ENCODE data around the gene CD79A.

CD79A gene

DNA sequence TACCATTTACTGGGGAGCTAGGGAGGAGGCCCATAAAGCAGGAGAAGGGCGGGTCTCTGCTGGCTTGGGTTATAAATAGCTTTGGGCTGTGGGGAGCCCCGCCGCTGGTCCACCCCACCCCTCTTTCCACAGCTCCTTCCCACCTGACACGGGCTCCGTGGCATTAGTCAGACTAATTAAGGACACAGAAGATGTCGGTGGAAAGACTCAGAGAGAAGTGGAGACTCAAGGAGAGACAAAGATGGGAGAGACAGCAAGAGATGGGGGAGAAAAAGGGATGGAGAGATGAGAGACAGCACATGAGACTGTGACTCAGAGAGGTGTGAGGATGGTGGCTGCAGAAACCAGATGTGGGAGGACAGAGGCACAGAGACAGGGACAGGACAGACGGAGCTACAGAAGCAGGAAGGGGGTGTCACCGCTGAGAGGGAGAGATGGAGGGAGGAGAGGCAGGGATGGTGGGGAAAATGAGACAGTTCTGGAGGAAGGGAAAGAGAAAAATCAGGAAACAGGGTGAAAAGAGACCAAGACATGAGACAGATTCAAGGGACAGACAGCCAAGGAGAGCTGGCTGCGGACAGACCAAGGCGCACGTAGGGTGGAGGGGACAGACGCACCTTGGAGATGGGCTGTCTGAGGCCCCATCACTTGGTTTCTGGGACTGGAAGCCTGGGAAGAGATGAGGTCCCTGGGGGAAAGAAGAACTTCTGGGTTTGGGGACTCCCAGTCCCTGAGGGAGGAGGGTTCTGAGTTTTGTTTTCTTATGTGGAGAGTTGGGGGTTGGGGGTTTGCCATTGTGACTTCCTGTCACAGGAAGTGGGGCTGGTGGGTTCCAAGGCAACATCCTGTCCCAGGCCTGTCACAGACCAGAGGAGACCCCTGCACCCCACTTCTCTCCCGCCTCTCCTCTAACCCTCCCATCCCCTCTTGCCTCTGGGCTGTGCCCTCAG, 10.0 kb downstream of the CD79A start:
- H3K27ac ChIP-seq (ENCODE audit: low read depth, low read length): peak overlapping the region; percentile 77
- H3K36me3 ChIP-seq (ENCODE audit: control insufficient read depth, insufficient read depth, low read length): no peaks in the 10 kb centered on the region; the same call in 1 of the 2 replicates

DNA sequence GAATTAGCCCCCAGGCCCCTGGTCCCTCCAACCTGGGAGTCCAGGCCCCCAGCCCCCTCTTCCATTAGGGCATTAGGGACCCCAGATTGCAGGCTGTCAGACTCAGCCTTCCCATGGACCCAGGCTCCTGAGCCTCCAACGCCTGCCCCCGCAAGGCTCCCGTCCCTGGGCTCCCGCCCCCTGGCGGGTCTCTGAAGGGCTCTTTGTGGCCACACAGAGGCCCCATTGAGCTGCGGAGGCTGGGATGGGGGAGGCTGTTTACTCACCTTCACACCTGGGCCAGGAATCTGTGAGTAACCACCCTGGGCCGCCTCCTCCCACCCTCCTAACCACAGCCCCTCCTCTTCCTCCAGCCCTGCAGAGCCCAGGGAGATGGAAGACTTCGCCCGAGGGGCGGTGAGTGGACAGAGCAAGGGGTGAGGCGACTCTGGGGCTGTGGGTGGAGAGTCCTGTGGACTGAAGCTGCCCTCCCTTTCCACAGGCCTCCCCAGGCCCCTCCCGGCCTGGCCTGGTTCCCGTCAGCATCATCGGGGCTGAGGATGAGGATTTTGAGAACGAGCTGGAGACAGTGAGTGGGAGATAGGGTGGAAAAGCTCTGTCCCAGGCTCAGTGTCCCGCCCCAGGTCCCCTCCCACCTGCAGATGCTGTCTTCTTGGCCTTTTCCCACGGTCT, 10.8 kb downstream of the CD79A start:
- Histone ChIP-seq H3K4me3 (ENCODE audit: low read depth, low read length) (no peak overlapping the region), H3K9ac (ENCODE audit: low read depth, low read length) (no peak overlapping the region), H3K9me3 (ENCODE audit: control insufficient read depth, insufficient read depth, low read length) (no peaks in the 10 kb centered on the region), H3K4me1 (ENCODE audit: control insufficient read depth, insufficient read depth, low read length) (peaks cover 21% of the 10 kb centered on the region), H3K27me3 (ENCODE audit: control insufficient read depth, insufficient read depth, low read length) (peaks cover 5% of the 10 kb centered on the region; the same call in 1 of the 2 replicates), H3K27ac (ENCODE audit: low read depth, low read length) (peak overlapping the region; percentile 77), H3K36me3 (ENCODE audit: control insufficient read depth, insufficient read depth, low read length) (no peaks in the 10 kb centered on the region; the same call in 1 of the 2 replicates)

More for the DNA sequence above, 10.0 kb downstream of the CD79A start:
- H3K9ac ChIP-seq (ENCODE audit: low read depth, low read length): no peak overlapping the region
- peaks cover 27% of the 10 kb centered on the region for H3K4me1 ChIP-seq (ENCODE audit: control insufficient read depth, insufficient read depth, low read length)
- H3K4me3 ChIP-seq (ENCODE audit: low read depth, low read length): no peak overlapping the region
- no peaks in the 10 kb centered on the region for H3K9me3 ChIP-seq (ENCODE audit: control insufficient read depth, insufficient read depth, low read length)
- peaks cover 13% of the 10 kb centered on the region for H3K27me3 ChIP-seq (ENCODE audit: control insufficient read depth, insufficient read depth, low read length)

DNA sequence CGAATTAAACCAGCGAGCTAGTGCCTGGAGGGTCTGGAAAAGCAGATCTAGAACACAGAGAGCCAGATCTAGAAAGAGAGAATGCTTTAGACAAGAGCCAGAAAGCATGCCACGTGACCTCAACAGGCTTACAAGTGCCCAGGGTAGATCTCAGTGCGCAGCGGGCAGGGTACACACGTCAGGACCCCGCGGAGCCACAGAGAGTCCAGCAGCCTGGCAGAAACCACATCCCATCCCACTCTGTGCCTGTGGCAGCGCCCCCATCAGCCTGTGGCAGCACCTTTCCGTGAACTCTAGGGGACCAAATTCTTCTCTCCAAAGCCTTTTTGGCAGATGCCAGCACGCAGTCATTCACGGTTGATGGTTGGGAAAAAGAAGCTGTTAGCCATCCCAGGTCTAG, 11.8 kb downstream of the CD79A start:
- Histone ChIP-seq H3K27ac (ENCODE audit: low read depth, low read length) (no peak overlapping the region), H3K4me1 (ENCODE audit: control insufficient read depth, insufficient read depth, low read length) (peaks cover 21% of the 10 kb centered on the region), H3K27me3 (ENCODE audit: control insufficient read depth, insufficient read depth, low read length) (no peaks in the 10 kb centered on the region), H3K9me3 (ENCODE audit: control insufficient read depth, insufficient read depth, low read length) (no peaks in the 10 kb centered on the region), H3K9ac (ENCODE audit: low read depth, low read length) (no peak overlapping the region), H3K36me3 (ENCODE audit: control insufficient read depth, insufficient read depth, low read length) (no peaks in the 10 kb centered on the region; the same call in 1 of the 2 replicates), H3K4me3 (ENCODE audit: low read depth, low read length) (no peak overlapping the region)

DNA sequence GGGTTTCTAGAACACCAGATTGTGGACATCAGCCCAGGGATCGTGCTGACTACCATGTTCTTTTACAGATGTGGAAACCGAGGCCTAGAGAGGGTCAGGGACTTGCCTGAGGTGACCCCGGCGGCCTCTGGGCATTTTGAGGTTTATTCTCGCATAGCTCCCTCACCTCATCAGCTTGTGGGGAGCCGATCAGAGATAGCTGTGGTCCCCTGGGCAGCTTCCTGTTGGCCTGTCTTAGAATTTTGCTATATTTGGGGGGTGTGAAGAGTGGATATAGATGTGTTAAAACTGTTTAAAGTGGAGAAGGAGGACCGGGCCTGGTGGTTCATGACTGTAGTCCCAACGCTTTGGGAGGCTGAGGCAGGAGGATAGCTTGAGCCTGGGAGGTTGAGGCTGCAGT, 12.8 kb downstream of the CD79A start:
- Histone ChIP-seq H3K36me3 (ENCODE audit: control insufficient read depth, insufficient read depth, low read length) (peaks cover 4% of the 10 kb centered on the region), H3K4me1 (ENCODE audit: control insufficient read depth, insufficient read depth, low read length) (peaks cover 18% of the 10 kb centered on the region)

DNA sequence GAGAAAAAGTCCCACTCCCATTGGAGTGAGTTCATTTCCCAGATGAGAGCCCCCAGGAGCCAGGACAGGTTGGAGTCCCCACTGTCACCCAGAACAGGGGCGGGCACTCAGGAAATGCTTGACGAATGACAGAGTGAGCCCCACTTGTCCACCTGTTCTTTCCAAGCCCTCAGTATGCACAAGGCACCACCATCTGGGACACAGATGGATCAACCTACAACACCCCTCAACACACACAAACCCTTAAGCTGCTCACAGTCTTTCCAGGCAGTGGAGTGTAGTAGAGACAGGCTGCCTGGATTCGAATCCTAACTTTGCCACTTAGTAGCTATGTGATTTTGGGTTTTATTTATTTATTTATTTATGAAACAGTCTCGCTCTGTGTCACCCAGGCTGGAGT, 13.9 kb downstream of the CD79A start:
- H3K4me1 ChIP-seq (ENCODE audit: control insufficient read depth, insufficient read depth, low read length): peaks cover 18% of the 10 kb centered on the region
- no peak overlapping the region for H3K4me3 ChIP-seq (ENCODE audit: low read depth, low read length)
- H3K9ac ChIP-seq (ENCODE audit: low read depth, low read length): no peak overlapping the region
- H3K36me3 ChIP-seq (ENCODE audit: control insufficient read depth, insufficient read depth, low read length): peaks cover 13% of the 10 kb centered on the region
- no peaks in the 10 kb centered on the region for H3K9me3 ChIP-seq (ENCODE audit: control insufficient read depth, insufficient read depth, low read length)
- H3K27me3 ChIP-seq (ENCODE audit: control insufficient read depth, insufficient read depth, low read length): no peaks in the 10 kb centered on the region
- no peak overlapping the region for H3K27ac ChIP-seq (ENCODE audit: low read depth, low read length)

More for the DNA sequence above, 12.8 kb downstream of the CD79A start:
- H3K27ac ChIP-seq (ENCODE audit: low read depth, low read length): no peak overlapping the region
- no peak overlapping the region for H3K9ac ChIP-seq (ENCODE audit: low read depth, low read length)
- no peaks in the 10 kb centered on the region for H3K27me3 ChIP-seq (ENCODE audit: control insufficient read depth, insufficient read depth, low read length)
- no peaks in the 10 kb centered on the region for H3K9me3 ChIP-seq (ENCODE audit: control insufficient read depth, insufficient read depth, low read length)
- no peak overlapping the region for H3K4me3 ChIP-seq (ENCODE audit: low read depth, low read length)

DNA sequence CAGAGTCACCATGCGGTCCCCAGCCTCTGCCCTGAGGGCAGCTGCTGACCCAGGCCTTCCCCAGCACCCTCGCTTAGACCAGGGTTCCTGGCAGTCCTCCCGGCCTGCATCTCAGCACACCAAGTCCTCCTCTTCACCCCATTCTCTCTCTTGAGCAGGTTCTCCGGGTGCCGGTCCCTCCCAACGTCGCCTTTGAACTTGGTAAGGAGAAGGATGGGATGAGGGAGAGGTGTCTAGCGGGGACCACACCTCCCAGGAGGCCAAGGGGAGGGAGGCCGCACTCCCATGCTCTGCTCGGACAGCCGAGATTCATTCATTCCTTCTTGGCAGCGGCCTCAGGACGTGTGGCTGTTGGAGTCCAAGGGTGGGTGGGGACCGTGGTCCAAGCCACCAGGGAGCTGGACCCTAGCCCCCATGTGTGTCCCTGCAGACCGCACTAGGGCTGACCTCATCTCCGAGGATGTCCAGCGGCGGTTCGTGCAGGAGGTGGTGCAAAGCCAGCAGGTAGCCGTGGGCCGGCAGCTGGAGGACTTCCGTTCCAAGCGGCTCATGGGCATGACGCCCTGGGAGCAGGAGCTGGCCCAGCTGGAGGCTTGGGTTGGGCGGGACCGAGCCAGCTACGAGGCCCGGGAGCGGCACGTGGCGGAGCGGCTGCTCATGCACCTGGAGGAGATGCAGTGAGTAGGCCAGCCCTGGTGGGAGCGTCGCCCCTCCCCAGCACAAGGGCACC, 15.3 kb downstream of the CD79A start:
- Histone ChIP-seq H3K4me1 (ENCODE audit: control insufficient read depth, insufficient read depth, low read length) (peaks cover 11% of the 10 kb centered on the region), H3K27ac (ENCODE audit: low read depth, low read length) (no peak overlapping the region), H3K36me3 (ENCODE audit: control insufficient read depth, insufficient read depth, low read length) (peaks cover 15% of the 10 kb centered on the region), H3K9me3 (ENCODE audit: control insufficient read depth, insufficient read depth, low read length) (no peaks in the 10 kb centered on the region), H3K27me3 (ENCODE audit: control insufficient read depth, insufficient read depth, low read length) (no peaks in the 10 kb centered on the region), H3K4me3 (ENCODE audit: low read depth, low read length) (no peak overlapping the region), H3K9ac (ENCODE audit: low read depth, low read length) (no peak overlapping the region)

DNA sequence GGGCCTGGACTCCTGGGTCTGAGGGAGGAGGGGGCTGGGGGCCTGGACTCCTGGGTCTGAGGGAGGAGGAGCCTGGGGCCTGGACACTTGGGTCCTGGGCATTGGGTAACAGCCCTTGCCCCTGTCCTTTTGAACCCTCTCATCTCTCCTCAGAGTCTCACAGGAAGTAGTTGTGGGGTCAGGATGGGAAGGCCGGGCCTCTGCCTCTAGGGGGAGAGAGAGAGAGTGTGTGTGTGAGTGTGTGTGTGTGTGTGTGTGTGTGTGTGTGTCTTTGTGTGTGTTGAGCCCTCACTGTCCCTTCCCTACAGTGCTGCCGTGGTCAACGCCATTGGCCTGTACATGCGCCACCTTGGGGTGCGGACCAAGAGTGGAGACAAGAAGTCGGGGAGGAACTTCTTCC, 16.8 kb downstream of the CD79A start:
- H3K27me3 ChIP-seq (ENCODE audit: control insufficient read depth, insufficient read depth, low read length): no peaks in the 10 kb centered on the region
- no peaks in the 10 kb centered on the region for H3K9me3 ChIP-seq (ENCODE audit: control insufficient read depth, insufficient read depth, low read length)
- no peaks in the 10 kb centered on the region for H3K4me1 ChIP-seq (ENCODE audit: control insufficient read depth, insufficient read depth, low read length)
- H3K27ac ChIP-seq (ENCODE audit: low read depth, low read length): no peak overlapping the region
- H3K36me3 ChIP-seq (ENCODE audit: control insufficient read depth, insufficient read depth, low read length): peaks cover 24% of the 10 kb centered on the region
- H3K4me3 ChIP-seq (ENCODE audit: low read depth, low read length): no peak overlapping the region
- H3K9ac ChIP-seq (ENCODE audit: low read depth, low read length): no peak overlapping the region

DNA sequence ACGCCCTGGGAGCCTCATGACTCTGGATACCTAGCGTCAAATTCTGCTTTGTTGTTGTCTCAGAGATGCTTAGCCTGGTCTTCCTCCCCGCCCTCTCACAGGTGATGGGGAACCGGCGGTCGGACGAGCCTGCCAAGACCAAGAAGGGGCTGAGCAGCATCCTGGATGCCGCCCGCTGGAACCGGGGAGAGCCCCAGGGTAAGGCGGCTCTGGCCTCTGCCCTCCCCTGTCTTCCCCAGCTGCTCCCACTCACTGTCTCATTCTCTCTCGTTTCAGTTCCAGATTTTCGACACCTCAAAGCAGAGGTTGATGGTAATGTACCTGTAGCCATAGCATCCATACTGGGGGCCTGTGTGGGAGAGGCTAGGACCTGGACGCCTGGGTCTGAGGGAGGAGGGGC, 17.3 kb downstream of the CD79A start:
- Histone ChIP-seq H3K27ac (ENCODE audit: low read depth, low read length) (no peak overlapping the region), H3K4me1 (ENCODE audit: control insufficient read depth, insufficient read depth, low read length) (no peaks in the 10 kb centered on the region), H3K4me3 (ENCODE audit: low read depth, low read length) (no peak overlapping the region), H3K36me3 (ENCODE audit: control insufficient read depth, insufficient read depth, low read length) (peaks cover 24% of the 10 kb centered on the region), H3K9ac (ENCODE audit: low read depth, low read length) (no peak overlapping the region), H3K9me3 (ENCODE audit: control insufficient read depth, insufficient read depth, low read length) (no peaks in the 10 kb centered on the region), H3K27me3 (ENCODE audit: control insufficient read depth, insufficient read depth, low read length) (no peaks in the 10 kb centered on the region)

DNA sequence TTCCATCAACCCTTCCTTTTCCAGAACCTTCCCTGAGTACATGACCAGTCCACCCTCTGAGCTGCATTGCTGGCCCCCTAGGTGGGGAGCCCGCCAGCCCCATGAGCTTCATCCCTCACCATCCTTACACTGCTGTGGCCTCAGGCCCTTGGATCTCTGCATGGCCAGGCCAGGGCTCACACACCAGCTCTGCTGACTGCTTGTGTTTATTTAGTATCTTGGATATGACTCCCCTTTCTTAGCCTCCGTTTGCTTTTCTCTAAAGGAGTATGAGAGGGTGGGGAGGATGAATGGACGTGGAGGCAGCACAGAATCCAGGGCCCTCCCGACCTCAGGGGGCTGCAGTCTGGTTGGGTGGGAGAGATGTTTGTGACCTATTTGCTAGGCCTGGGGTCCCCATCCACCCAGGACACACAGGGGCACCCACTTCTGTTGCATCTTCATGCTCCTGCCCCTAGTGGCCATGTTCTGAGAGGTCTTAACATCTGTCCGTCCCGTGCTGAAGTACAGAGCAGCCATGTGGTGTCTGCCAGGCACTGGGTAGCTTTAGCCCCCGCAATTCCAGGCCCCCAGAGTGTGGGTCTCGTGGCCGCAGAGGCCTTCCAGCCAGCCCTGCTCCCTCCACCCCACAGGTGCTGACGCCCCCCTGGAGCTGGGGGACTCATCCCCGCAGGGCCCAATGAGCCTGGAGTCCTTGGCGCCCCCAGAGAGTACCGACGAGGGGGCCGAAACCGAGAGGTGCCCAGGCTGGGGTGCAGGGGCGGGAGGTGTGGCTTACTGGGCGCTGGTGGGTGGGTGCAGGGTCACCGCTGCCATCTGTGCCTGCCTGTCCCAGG, 18.9 kb downstream of the CD79A start:
- H3K27ac ChIP-seq (ENCODE audit: low read depth, low read length): no peak overlapping the region
- H3K4me3 ChIP-seq (ENCODE audit: low read depth, low read length): no peak overlapping the region
- no peaks in the 10 kb centered on the region for H3K9me3 ChIP-seq (ENCODE audit: control insufficient read depth, insufficient read depth, low read length)
- no peaks in the 10 kb centered on the region for H3K4me1 ChIP-seq (ENCODE audit: control insufficient read depth, insufficient read depth, low read length)
- H3K27me3 ChIP-seq (ENCODE audit: control insufficient read depth, insufficient read depth, low read length): no peaks in the 10 kb centered on the region
- no peak overlapping the region for H3K9ac ChIP-seq (ENCODE audit: low read depth, low read length)
- H3K36me3 ChIP-seq (ENCODE audit: control insufficient read depth, insufficient read depth, low read length): peaks cover 31% of the 10 kb centered on the region

DNA sequence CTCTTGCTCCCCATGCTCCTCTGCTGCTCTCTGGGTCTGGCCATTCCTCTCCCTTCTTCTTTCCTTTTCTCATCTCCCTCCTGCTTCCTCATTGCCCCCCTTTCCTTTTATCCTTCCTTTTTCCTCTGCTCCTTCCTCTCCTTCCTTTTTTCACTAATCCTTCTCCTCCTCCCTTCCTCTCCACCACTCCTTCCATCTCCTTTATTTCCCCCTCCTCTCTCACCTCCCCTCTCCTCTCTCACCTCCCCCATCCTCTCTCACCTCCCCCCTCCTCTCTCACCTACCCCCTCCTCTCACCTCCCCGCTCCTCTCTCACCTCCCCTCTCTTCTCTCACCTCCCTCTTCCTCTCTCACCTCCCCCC, 19.5 kb downstream of the CD79A start:
- Histone ChIP-seq H3K9ac (ENCODE audit: low read depth, low read length) (no peak overlapping the region), H3K4me3 (ENCODE audit: low read depth, low read length) (no peak overlapping the region), H3K9me3 (ENCODE audit: control insufficient read depth, insufficient read depth, low read length) (no peaks in the 10 kb centered on the region), H3K36me3 (ENCODE audit: control insufficient read depth, insufficient read depth, low read length) (peaks cover 31% of the 10 kb centered on the region), H3K27ac (ENCODE audit: low read depth, low read length) (no peak overlapping the region), H3K4me1 (ENCODE audit: control insufficient read depth, insufficient read depth, low read length) (no peaks in the 10 kb centered on the region), H3K27me3 (ENCODE audit: control insufficient read depth, insufficient read depth, low read length) (no peaks in the 10 kb centered on the region)

Measured in HUES48 (cell line).